Vagina (tissue), 2 donors: ENCODE measurements around the gene MELK. TPM values are rescaled to one million over a fixed set of nuclear protein-coding genes. Genes with fewer than 3 reads are reported as not detected.

Experiments used
- DNase-seq, 2 donors: peaks; one replicate each; pipeline ENCODE4 v3.0.0-alpha.2; 2017; ENCODE audit errors: extremely low spot score in 2 of 2
- H3K27ac ChIP-seq: fragments of 200-600 bp; sonication (generic); one replicate; pipeline ENCODE4 v1.5.1; 2019
- H3K27me3 ChIP-seq: fragments of 200-600 bp; sonication (generic); one replicate; pipeline ENCODE4 v1.5.1; 2019
- H3K36me3 ChIP-seq, 2 donors: fragments of 200-600 bp; sonication (generic); one replicate each; pipeline ENCODE4 v1.5.1; 2017 to 2019
- H3K4me1 ChIP-seq: fragments of 200-600 bp; sonication (generic); one replicate; pipeline ENCODE4 v1.5.1; 2019
- H3K4me3 ChIP-seq, 2 donors: fragments of 200-600 bp; sonication (generic); 1 replicate in 1 of 2; 2 replicates in 1 of 2; pipeline ENCODE4 v1.5.1; 2016 to 2019
- H3K9me3 ChIP-seq: fragments of 200-600 bp; sonication (generic); one replicate; pipeline ENCODE4 v1.5.1; 2019
- POLR2A ChIP-seq, 2 donors: fragments of 450-650 bp; IDR thresholded peaks; one replicate each; pipeline ENCODE4 v1.6.1; 2017; ENCODE audit warnings: antibody characterized with exemption in 2 of 2, mild to moderate bottlenecking in 2 of 2, moderate library complexity in 2 of 2
- POLR2AphosphoS5 ChIP-seq, 2 donors: sonication (generic); formaldehyde crosslinking; IDR thresholded peaks; one replicate each; pipeline ENCODE4 v1.9.0; 2017; ENCODE audit warnings: antibody characterized with exemption in 2 of 2, mild to moderate bottlenecking in 2 of 2, low read depth in 1 of 2; ENCODE audit not compliant: insufficient read depth in 1 of 2
- intact Hi-C: fragments of 100-400 bp; cut with DNase I; formaldehyde crosslinking; loops from one replicate; pipeline ENCODE4 v1.15.1; 2023
- total RNA-seq: library from RNA; depleted of rRNA; stranded (reverse); fragments of >200 nt; gene quantifications from one replicate; pipeline ENCODE4 v1.2.3, GENCODE V29; 2016
- TF ChIP-seq, protein P1 (sequence below), 3 experiments: fragments of 450-650 bp in 2 of 3; fragments of 200-600 bp in 1 of 3; sonication (generic) in 1 of 3; IDR thresholded peaks; one replicate each; pipeline ENCODE4 v1.5.1; 2017 to 2019; ENCODE audit warnings: antibody characterized with exemption in 3 of 3, mild to moderate bottlenecking in 2 of 3, moderate library complexity in 2 of 3

MELK gene
- total RNA-seq, 1 donor from 2014 or later: 2.9 TPM

DNA sequence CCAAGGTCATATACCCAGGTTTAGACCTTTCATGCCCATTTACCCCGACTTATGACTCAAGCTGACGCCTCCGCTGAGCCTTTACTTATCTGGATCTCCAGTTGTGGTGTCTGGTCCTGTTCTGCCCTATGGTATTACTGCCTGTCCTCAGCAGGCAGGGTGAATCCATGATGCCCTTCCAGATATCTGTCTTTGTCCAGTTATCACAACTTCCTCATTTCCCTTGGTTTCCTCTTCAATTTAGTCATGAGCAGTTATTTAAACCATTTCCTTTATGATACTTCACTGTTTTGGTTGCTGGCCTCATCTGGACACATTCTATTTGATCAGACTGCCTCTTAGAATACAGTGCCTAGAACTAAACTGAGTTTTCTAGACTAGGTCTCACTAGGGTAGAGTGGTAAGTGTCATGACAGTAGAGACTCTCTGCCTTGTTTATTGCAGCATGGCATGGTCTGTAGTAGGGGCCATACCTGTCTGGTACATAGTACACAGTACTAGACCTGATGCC, 93.3 kb downstream of the MELK start:
- TF ChIP-seq POLR2A (IDR thresholded peaks at IDR 0.05): no peak
- TF ChIP-seq POLR2AphosphoS5 (IDR thresholded peaks at IDR 0.05; ENCODE audit: insufficient read depth in 1 of 2, low read depth in 1 of 2): no peak
- TF ChIP-seq, protein P1, sequence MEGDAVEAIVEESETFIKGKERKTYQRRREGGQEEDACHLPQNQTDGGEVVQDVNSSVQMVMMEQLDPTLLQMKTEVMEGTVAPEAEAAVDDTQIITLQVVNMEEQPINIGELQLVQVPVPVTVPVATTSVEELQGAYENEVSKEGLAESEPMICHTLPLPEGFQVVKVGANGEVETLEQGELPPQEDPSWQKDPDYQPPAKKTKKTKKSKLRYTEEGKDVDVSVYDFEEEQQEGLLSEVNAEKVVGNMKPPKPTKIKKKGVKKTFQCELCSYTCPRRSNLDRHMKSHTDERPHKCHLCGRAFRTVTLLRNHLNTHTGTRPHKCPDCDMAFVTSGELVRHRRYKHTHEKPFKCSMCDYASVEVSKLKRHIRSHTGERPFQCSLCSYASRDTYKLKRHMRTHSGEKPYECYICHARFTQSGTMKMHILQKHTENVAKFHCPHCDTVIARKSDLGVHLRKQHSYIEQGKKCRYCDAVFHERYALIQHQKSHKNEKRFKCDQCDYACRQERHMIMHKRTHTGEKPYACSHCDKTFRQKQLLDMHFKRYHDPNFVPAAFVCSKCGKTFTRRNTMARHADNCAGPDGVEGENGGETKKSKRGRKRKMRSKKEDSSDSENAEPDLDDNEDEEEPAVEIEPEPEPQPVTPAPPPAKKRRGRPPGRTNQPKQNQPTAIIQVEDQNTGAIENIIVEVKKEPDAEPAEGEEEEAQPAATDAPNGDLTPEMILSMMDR (IDR thresholded peaks at IDR 0.05): no peak
- Histone ChIP-seq H3K36me3 (no peaks in the 10 kb centered on the region), H3K4me3 (no peak overlapping the region), H3K9me3 (no peaks in the 10 kb centered on the region), H3K27ac (no peak overlapping the region), H3K27me3 (no peaks in the 10 kb centered on the region), H3K4me1 (no peaks in the 10 kb centered on the region)
- DNase-seq: no peak
- intact Hi-C loops: no loop called here

DNA sequence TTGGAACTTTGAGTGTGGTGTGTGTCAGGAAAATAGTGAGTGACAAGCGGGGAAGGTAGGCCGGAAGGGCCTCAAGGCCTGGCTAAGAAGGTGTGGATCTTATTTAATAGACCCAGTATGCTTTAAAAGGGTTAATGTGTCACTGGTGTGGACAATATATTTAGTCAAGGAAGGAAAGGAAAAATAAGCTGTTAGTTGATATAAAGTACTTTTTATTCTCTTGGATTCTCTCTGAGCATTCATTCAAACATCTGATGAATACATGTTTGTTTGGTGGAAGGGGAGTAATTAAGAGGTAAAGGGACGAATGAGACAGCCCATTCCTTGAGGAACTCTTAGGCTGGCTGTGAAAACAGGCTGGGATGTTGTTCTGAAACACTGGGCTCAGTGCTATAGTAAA, 98.9 kb downstream of the MELK start:
- H3K27me3 ChIP-seq: no peaks in the 10 kb centered on the region
- TF ChIP-seq POLR2A (IDR thresholded peaks at IDR 0.05) (no peak), POLR2AphosphoS5 (IDR thresholded peaks at IDR 0.05; ENCODE audit: insufficient read depth in 1 of 2, low read depth in 1 of 2) (no peak)
- TF ChIP-seq, protein P1 (IDR thresholded peaks at IDR 0.05): no peak
- no peaks in the 10 kb centered on the region for H3K9me3 ChIP-seq
- H3K4me3 ChIP-seq: no peak overlapping the region
- no peak for DNase-seq
- no peaks in the 10 kb centered on the region for H3K36me3 ChIP-seq
- no peak overlapping the region for H3K27ac ChIP-seq
- intact Hi-C loops: no loop called here
- no peaks in the 10 kb centered on the region for H3K4me1 ChIP-seq

DNA sequence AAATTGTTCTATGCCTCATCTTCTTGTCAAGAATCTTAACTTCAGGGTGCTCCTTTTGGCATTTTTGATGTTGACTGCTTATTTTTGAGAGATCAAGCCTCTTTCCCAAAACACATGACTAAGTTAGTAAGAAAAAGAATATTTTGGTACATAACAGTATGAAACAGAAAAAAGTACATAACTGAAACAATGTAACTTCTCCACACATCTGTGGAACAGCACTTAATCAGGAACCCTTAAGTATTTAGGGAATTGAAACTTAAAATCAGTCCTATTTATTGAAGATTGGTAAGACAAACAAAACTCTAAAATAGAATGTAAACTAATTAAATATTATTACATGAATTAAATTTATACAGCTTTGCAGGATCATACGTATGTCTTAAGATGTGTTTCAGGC, 103.4 kb downstream of the MELK start:
- no peak overlapping the region for H3K4me3 ChIP-seq
- H3K9me3 ChIP-seq: no peaks in the 10 kb centered on the region
- no peaks in the 10 kb centered on the region for H3K36me3 ChIP-seq
- no peaks in the 10 kb centered on the region for H3K27me3 ChIP-seq
- TF ChIP-seq POLR2AphosphoS5 (IDR thresholded peaks at IDR 0.05; ENCODE audit: insufficient read depth in 1 of 2, low read depth in 1 of 2) (no peak), POLR2A (IDR thresholded peaks at IDR 0.05) (no peak)
- TF ChIP-seq, protein P1 (IDR thresholded peaks at IDR 0.05): no peak
- H3K27ac ChIP-seq: no peak overlapping the region
- intact Hi-C loops: no loop called here
- no peak for DNase-seq
- no peaks in the 10 kb centered on the region for H3K4me1 ChIP-seq

DNA sequence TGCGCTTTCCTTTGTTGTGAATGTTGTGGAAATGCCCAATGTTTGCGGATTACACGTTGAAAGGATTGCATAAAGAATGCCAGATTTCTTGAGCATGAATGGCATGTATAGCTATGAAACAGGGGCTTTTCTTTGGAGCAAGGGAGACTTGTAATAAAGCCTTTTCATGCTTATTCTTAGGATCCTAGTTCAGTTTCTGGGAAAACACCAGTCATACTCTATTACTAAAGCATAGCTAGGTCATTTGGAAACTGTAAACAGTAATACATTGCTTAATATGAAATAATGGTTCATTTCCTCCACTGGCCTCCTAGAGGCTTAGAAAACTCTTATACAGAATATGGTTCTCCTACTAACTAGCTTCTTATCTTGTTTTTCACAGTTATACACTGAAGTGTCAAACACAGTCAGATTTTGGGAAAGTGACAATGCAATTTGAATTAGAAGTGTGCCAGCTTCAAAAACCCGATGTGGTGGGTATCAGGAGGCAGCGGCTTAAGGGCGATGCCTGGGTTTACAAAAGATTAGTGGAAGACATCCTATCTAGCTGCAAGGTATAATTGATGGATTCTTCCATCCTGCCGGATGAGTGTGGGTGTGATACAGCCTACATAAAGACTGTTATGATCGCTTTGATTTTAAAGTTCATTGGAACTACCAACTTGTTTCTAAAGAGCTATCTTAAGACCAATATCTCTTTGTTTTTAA, 104.2 kb downstream of the MELK start:
- no peak for DNase-seq
- no peaks in the 10 kb centered on the region for H3K27me3 ChIP-seq
- peaks cover 5% of the 10 kb centered on the region for H3K9me3 ChIP-seq
- no peaks in the 10 kb centered on the region for H3K36me3 ChIP-seq
- no peak for TF ChIP-seq POLR2A (IDR thresholded peaks at IDR 0.05)
- TF ChIP-seq POLR2AphosphoS5 (IDR thresholded peaks at IDR 0.05; ENCODE audit: insufficient read depth in 1 of 2, low read depth in 1 of 2): no peak
- TF ChIP-seq, protein P1 (IDR thresholded peaks at IDR 0.05): no peak
- intact Hi-C loops: no loop called here
- H3K4me3 ChIP-seq: no peak overlapping the region
- H3K4me1 ChIP-seq: no peaks in the 10 kb centered on the region
- H3K27ac ChIP-seq: no peak overlapping the region

DNA sequence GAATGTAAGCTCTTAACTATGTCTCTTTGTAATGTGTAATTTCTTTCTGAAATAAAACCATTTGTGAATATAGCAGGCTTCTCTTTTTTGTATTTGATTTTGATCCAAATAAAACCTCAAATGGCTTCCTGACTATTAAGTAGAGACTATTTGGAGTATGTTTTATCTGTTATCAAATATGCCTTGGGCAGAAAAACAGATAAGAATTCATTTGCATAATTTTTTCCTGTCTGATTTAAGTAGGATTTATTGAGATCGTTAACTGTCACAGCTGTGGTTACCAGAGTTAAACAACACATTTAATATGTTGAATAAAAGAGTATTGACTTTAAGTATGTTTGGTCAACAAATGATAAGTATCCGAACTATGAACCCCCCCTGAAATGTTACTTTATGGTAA, 104.9 kb downstream of the MELK start:
- intact Hi-C loops: no loop called here

More for the DNA sequence above, 104.9 kb downstream of the MELK start:
- H3K4me3 ChIP-seq: no peak overlapping the region
- H3K36me3 ChIP-seq: no peaks in the 10 kb centered on the region
- no peak for TF ChIP-seq POLR2A (IDR thresholded peaks at IDR 0.05)
- TF ChIP-seq, protein P1 (IDR thresholded peaks at IDR 0.05): no peak
- TF ChIP-seq POLR2AphosphoS5 (IDR thresholded peaks at IDR 0.05; ENCODE audit: insufficient read depth in 1 of 2, low read depth in 1 of 2): no peak
- DNase-seq: no peak
- H3K27ac ChIP-seq: no peak overlapping the region
- no peaks in the 10 kb centered on the region for H3K27me3 ChIP-seq
- H3K4me1 ChIP-seq: no peaks in the 10 kb centered on the region
- H3K9me3 ChIP-seq: peaks cover 5% of the 10 kb centered on the region
